GM12873 (cell line): ENCODE data around the gene SLC22A17.

Experiments
- TF ChIP-seq, protein P1 (sequence below): IDR thresholded peaks from 2 replicates; pipeline ENCODE4 v1.5.1; 2012; ENCODE audit warnings: low read depth, mild to moderate bottlenecking, moderate library complexity, low read length, control low read depth; ENCODE audit not compliant: insufficient read depth; ENCODE audit errors: missing control alignments

SLC22A17 gene

DNA sequence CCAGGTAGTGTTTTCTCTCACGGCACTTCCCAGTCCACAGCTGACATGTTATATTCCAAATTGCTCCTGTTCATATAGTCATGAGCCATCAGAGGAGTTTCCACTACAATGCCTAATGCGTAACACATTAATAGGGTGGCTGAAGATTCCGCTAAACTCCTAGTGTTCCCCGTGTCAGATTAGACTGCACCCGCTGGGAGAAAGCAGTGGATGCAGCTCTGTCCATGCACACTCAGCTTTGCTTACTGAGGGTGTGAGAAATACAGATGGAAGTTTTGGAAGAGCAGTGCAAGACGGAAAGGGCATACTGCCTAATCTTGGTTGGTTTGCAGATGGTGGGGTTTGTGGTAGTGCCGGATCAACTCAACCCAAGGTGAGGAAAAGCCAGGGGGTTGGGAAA, 55.6 kb downstream of the SLC22A17 start:
- TF ChIP-seq, protein P1, sequence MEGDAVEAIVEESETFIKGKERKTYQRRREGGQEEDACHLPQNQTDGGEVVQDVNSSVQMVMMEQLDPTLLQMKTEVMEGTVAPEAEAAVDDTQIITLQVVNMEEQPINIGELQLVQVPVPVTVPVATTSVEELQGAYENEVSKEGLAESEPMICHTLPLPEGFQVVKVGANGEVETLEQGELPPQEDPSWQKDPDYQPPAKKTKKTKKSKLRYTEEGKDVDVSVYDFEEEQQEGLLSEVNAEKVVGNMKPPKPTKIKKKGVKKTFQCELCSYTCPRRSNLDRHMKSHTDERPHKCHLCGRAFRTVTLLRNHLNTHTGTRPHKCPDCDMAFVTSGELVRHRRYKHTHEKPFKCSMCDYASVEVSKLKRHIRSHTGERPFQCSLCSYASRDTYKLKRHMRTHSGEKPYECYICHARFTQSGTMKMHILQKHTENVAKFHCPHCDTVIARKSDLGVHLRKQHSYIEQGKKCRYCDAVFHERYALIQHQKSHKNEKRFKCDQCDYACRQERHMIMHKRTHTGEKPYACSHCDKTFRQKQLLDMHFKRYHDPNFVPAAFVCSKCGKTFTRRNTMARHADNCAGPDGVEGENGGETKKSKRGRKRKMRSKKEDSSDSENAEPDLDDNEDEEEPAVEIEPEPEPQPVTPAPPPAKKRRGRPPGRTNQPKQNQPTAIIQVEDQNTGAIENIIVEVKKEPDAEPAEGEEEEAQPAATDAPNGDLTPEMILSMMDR, result no peak
